H1 (cell line): ENCODE data around the gene DBR1. TPM values are rescaled to one million over a fixed set of nuclear protein-coding genes. Genes with fewer than 3 reads are reported as not detected.

Experiments used
- CTCF ChIA-PET: fragments of 300-600 bp; sonication (Branson Sonifier 250); formaldehyde crosslinking; loops from one replicate; lab custom pipeline; 2021; ENCODE audit not compliant: partially characterized antibody; lab: Charles Lee
- POLR2A ChIA-PET: fragments of 300-600 bp; sonication (Branson Sonifier 250); formaldehyde crosslinking; loops from one replicate; lab custom pipeline; 2021; ENCODE audit warnings: inconsistent platforms; ENCODE audit not compliant: partially characterized antibody; lab: Charles Lee
- DNase-seq, 2 experiments: peaks; one replicate each; pipeline versions ENCODE4 v3.0.0 to v3.0.0-alpha.2; 2010 to 2022; ENCODE audit warnings: low spot score in 2 of 2, low read depth in 1 of 2, mixed read lengths in 1 of 2
- FAIRE-seq: peaks from 2 replicates; lab custom pipeline; 2011; peaks lifted over from hg19 to GRCh38; lab: Jason Lieb, UNC
- H2AFZ ChIP-seq: 2 replicates; pipeline ENCODE4 v1.8.1; 2012; ENCODE audit warnings: low read length, inconsistent platforms
- H2AK5ac ChIP-seq: 2 replicates; pipeline ENCODE4 v1.6.1; 2013; ENCODE audit warnings: low read depth, low read length
- H2BK120ac ChIP-seq: replicated peaks from 2 replicates; pipeline ENCODE3; 2013; ENCODE audit warnings: low read depth, low read length, inconsistent platforms
- H2BK12ac ChIP-seq: 2 replicates; pipeline ENCODE4 v1.6.1; 2013; ENCODE audit warnings: low read depth, low read length
- H2BK15ac ChIP-seq: 2 replicates; pipeline ENCODE4 v1.6.1; 2013; ENCODE audit warnings: low read length
- H2BK20ac ChIP-seq: 2 replicates; pipeline ENCODE4 v1.6.1; 2013; ENCODE audit warnings: low read length
- H2BK5ac ChIP-seq: 2 replicates; pipeline ENCODE4 v1.6.1; 2013; ENCODE audit warnings: low read depth, low read length
- H3K14ac ChIP-seq: 2 replicates; pipeline ENCODE4 v1.6.1; 2013; ENCODE audit warnings: inconsistent platforms; ENCODE audit not compliant: insufficient read length
- H3K18ac ChIP-seq: 2 replicates; pipeline ENCODE4 v1.6.1; 2013; ENCODE audit warnings: low read length; ENCODE audit errors: extremely low read depth
- H3K23ac ChIP-seq: 2 replicates; pipeline ENCODE4 v1.6.1; 2013; ENCODE audit warnings: inconsistent platforms; ENCODE audit not compliant: insufficient read length
- H3K23me2 ChIP-seq: 2 replicates; pipeline ENCODE4 v1.6.1; 2013; ENCODE audit warnings: low read depth, low read length
- H3K27ac ChIP-seq: 2 replicates; pipeline ENCODE4 v1.6.1; 2011; ENCODE audit warnings: low read depth, low read length, inconsistent platforms
- H3K27me3 ChIP-seq, 4 experiments: replicated peaks in 1 of 4; 1 replicate in 1 of 4; 2 replicates in 3 of 4; pipeline versions ENCODE4 v1.6.1 to v1.8.1; 2011 to 2013; ENCODE audit warnings: low read length in 3 of 4, mild to moderate bottlenecking in 3 of 4, inconsistent platforms in 2 of 4, mixed read lengths in 2 of 4, moderate library complexity in 1 of 4; ENCODE audit not compliant: control insufficient read depth in 3 of 4, insufficient read depth in 3 of 4; ENCODE audit errors: extremely low read depth in 1 of 4
- H3K36me3 ChIP-seq, 4 experiments: 2 replicates each; pipeline versions ENCODE4 v1.6.1 to v1.8.1; 2011 to 2013; ENCODE audit warnings: mild to moderate bottlenecking in 4 of 4, low read length in 3 of 4, moderate library complexity in 2 of 4, control low read depth in 1 of 4, inconsistent platforms in 1 of 4; ENCODE audit not compliant: insufficient read depth in 4 of 4, control insufficient read depth in 2 of 4
- H3K4ac ChIP-seq: replicated peaks from 2 replicates; pipeline ENCODE3; 2013; ENCODE audit warnings: low read length, low read depth, mixed read lengths, inconsistent platforms; ENCODE audit not compliant: insufficient read length
- H3K4me1 ChIP-seq, 4 experiments: replicated peaks in 1 of 4; 1 replicate in 1 of 4; 2 replicates in 3 of 4; pipeline versions ENCODE4 v1.6.1 to v1.8.1; 2011 to 2013; ENCODE audit warnings: low read length in 3 of 4, inconsistent platforms in 2 of 4, mixed read lengths in 1 of 4; ENCODE audit not compliant: insufficient read depth in 4 of 4, control insufficient read depth in 3 of 4
- H3K4me2 ChIP-seq, 2 experiments: 2 replicates each; pipeline versions ENCODE4 v1.6.1 to v1.8.1; 2011 to 2013; ENCODE audit warnings: low read depth in 2 of 2, low read length in 2 of 2, control low read depth in 1 of 2, inconsistent platforms in 1 of 2, mild to moderate bottlenecking in 1 of 2; ENCODE audit not compliant: insufficient read depth in 1 of 2
- H3K4me3 ChIP-seq, 4 experiments: fragments of 200-600, 300-600 bp in 1 of 4; sonication (generic), shearing (Covaris generic), sonication (Bioruptor Twin) in 1 of 4; 2 replicates each; pipeline versions ENCODE4 v1.5.1 to v1.8.1; 2011 to 2016; ENCODE audit warnings: low read length in 4 of 4, low read depth in 3 of 4, control low read depth in 2 of 4, inconsistent platforms in 2 of 4, mild to moderate bottlenecking in 2 of 4, mixed read lengths in 1 of 4, moderate library complexity in 1 of 4; ENCODE audit not compliant: insufficient read depth in 2 of 4; ENCODE audit errors: extremely low read depth in 1 of 4
- H3K56ac ChIP-seq: replicated peaks from 2 replicates; pipeline ENCODE3; 2013; ENCODE audit warnings: low read depth, mild to moderate bottlenecking, mixed read lengths, low read length, inconsistent platforms; ENCODE audit not compliant: insufficient read length
- H3K79me1 ChIP-seq: 2 replicates; pipeline ENCODE4 v1.6.1; 2013; ENCODE audit warnings: low read depth, low read length, control low read depth
- H3K79me2 ChIP-seq, 2 experiments: 2 replicates each; pipeline versions ENCODE4 v1.6.1 to v1.8.1; 2012 to 2013; ENCODE audit warnings: low read length in 2 of 2, mild to moderate bottlenecking in 2 of 2, inconsistent platforms in 1 of 2; ENCODE audit not compliant: insufficient read depth in 2 of 2, control insufficient read depth in 1 of 2
- H3K9ac ChIP-seq, 4 experiments: replicated peaks in 1 of 4; 1 replicate in 1 of 4; 2 replicates in 3 of 4; pipeline versions ENCODE4 v1.6.1 to v1.8.1; 2011 to 2013; ENCODE audit warnings: low read depth in 3 of 4, low read length in 3 of 4, control low read depth in 2 of 4, mild to moderate bottlenecking in 2 of 4, moderate library complexity in 2 of 4, inconsistent platforms in 1 of 4; ENCODE audit errors: extremely low read depth in 1 of 4
- H3K9me3 ChIP-seq, 2 experiments: 2 replicates each; pipeline versions ENCODE4 v1.6.1 to v1.8.1; 2012 to 2013; ENCODE audit warnings: mild to moderate bottlenecking in 2 of 2, moderate library complexity in 2 of 2, control low read depth in 1 of 2, inconsistent platforms in 1 of 2, low read depth in 1 of 2, low read length in 1 of 2, mixed read lengths in 1 of 2; ENCODE audit not compliant: insufficient read depth in 2 of 2
- H4K20me1 ChIP-seq, 2 experiments: replicated peaks in 1 of 2; 2 replicates each; pipeline versions ENCODE3 to v1.8.1; 2011 to 2013; ENCODE audit warnings: inconsistent platforms in 2 of 2, low read length in 2 of 2, mild to moderate bottlenecking in 1 of 2; ENCODE audit not compliant: insufficient read depth in 2 of 2, control insufficient read depth in 1 of 2
- H4K5ac ChIP-seq: 2 replicates; pipeline ENCODE4 v1.6.1; 2013; ENCODE audit warnings: low read length, low read depth, mixed read lengths, inconsistent platforms; ENCODE audit not compliant: insufficient read length
- H4K8ac ChIP-seq: 2 replicates; pipeline ENCODE4 v1.8.0; 2013; ENCODE audit warnings: mild to moderate bottlenecking, moderate library complexity, low read length, inconsistent platforms; ENCODE audit not compliant: insufficient read depth; ENCODE audit errors: extremely low read depth
- H4K91ac ChIP-seq: replicated peaks from 2 replicates; pipeline ENCODE3; 2013; ENCODE audit warnings: low read length, mixed read lengths, inconsistent platforms; ENCODE audit not compliant: insufficient read length
- CTBP2 ChIP-seq: IDR thresholded peaks from 2 replicates; pipeline ENCODE4 v1.7.0; 2011; ENCODE audit warnings: borderline replicate concordance, mild to moderate bottlenecking, moderate library complexity, mixed read lengths, low read length; ENCODE audit not compliant: insufficient read depth, insufficient read length
- SAP30 ChIP-seq: fragments of 300-600 bp; sonication (generic); IDR thresholded peaks from 2 replicates; pipeline ENCODE4 v1.7.1; 2012; ENCODE audit warnings: low read length, moderate library complexity, mild to moderate bottlenecking, inconsistent platforms; ENCODE audit not compliant: insufficient read depth, insufficient replicate concordance
- SIN3A ChIP-seq, 2 experiments: IDR thresholded peaks in 1 of 2; conservative IDR thresholded peaks in 1 of 2; 2 replicates each; pipeline ENCODE4 v1.6.1; 2011 to 2012; ENCODE audit warnings: low read length in 2 of 2, improper control_type of control experiment in 1 of 2, low read depth in 1 of 2, mild to moderate bottlenecking in 1 of 2
- WGBS, 2 experiments: shearing (Covaris generic) in 1 of 2; methylation state at CpG; one replicate each; pipeline versions ENCODE4 v1.1.6 to v1.1.7; 2013 to 2015; ENCODE audit warnings: low lambda C conversion rate in 2 of 2, mixed read lengths in 2 of 2, inconsistent platforms in 1 of 2, low coverage in 1 of 2, missing lambda C conversion rate in 1 of 2; ENCODE audit not compliant: insufficient replicate concordance in 2 of 2, insufficient coverage in 1 of 2, insufficient read length in 1 of 2; ENCODE audit errors: extremely low coverage in 1 of 2, missing lambda C conversion rate in 1 of 2; 5-methylcytosine and 5-hydroxymethylcytosine counted together
- polyA plus RNA-seq, 7 experiments: library from polyadenylated mRNA; depleted of rRNA in 3 of 7; stranded (reverse) in 5 of 7; unstranded in 2 of 7; fragments of >200 nt in 5 of 7; fragments of 200-250 nt in 2 of 7; gene quantifications; 1 replicate in 5 of 7; 2 replicates in 1 of 7; 4 replicates in 1 of 7; pipeline versions ENCODE4 v1.2.1 to v1.2.3, GENCODE V29; 2011 to 2013; ENCODE audit warnings: missing spikeins in 2 of 7, mixed read lengths in 2 of 7
- total RNA-seq: library from RNA; stranded (reverse); fragmentation: NEBNext Ultra II Directional; extraction: Animal tissue kit (Norgen Biotek cat#: 25700); gene quantifications from 2 replicates; pipeline ENCODE4 v1.2.1, GENCODE V29; 2021
- TF ChIP-seq, protein P1 (sequence below): IDR thresholded peaks from 2 replicates; pipeline ENCODE4 v1.6.1; 2011; ENCODE audit warnings: low read length, improper control_type of control experiment

The DBR1 gene
- total and polyA plus RNA-seq, 2 of the 8 experiments (the other 6 are each of a cell fraction or from before 2014, with no cell fraction given): 10.1 to 18.3 TPM

DNA sequence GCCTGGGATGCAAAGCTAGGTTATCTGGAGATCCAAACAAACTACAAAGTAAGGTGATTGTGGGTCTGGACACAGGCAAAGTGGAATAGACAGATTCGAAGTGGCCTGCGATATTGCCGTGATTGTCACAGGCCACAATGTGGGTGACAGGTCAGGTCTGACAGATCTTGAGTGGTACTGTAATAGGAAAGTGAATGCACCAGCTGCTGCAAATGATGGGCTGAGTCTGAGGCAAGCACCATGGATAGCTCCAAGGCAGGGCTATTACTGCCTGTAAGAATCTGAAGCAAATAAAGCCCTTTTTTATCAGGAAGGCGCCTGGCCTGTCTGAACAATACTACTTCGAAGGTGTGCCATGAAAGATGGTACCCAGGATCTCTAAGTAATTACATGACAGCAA is 22.3 kb upstream of the DBR1 start:
- FAIRE-seq: no peak
- no peak overlapping the region for H4K5ac ChIP-seq
- CTCF ChIA-PET: interaction anchor here (0.6 to 1.1 kb wide), 4 partner anchors 11 to 783 kb away, joined by 3 read pairs; no protein-coding TSS in a partner anchor

More for the DNA sequence above, 22.3 kb upstream of the DBR1 start:
- Histone ChIP-seq H3K79me2 (peaks cover 0 to 90% of the 10 kb centered on the region in 2 experiments; a peak in 3 of 4 replicates), H4K91ac (no peak overlapping the region), H2BK5ac (no peak overlapping the region), H2BK15ac (no peak overlapping the region), H3K18ac (no peak overlapping the region), H3K27ac (no peak overlapping the region), H3K9ac (no peak overlapping the region), H3K79me1 (0 out of 2 replicates have a peak, but pooled peaks cover 4% of the 10 kb centered on the region), H3K4ac (no peak overlapping the region), H3K14ac (no peak overlapping the region), H2BK12ac (no peak overlapping the region), H3K27me3 (no peaks in the 10 kb centered on the region), H4K20me1 (peaks cover 14% of the 10 kb centered on the region in 2 experiments), H3K36me3 (no peaks in the 10 kb centered on the region; a peak in 1 of 8 replicates), H3K9me3 (no peaks in the 10 kb centered on the region), H3K4me1 (no peaks in the 10 kb centered on the region), H2AFZ (no peak overlapping the region), H3K23me2 (no peaks in the 10 kb centered on the region), H2BK120ac (no peak overlapping the region), H3K4me2 (no peak overlapping the region), H2AK5ac (no peak overlapping the region), H3K23ac (no peak overlapping the region), H4K8ac (no peak overlapping the region), H3K4me3 (no peak overlapping the region), H2BK20ac (no peak overlapping the region), H3K56ac (no peak overlapping the region)
- 90% methylated on average over 5 of the region's 5 CpGs; no CpG with 5 or more reads in 1 of the 2 experiments for WGBS, 2 experiments
- no peak for TF ChIP-seq CTBP2
- TF ChIP-seq SAP30: peak; percentile 65
- TF ChIP-seq SIN3A (conservative IDR thresholded peaks at IDR 0.05 in 1 of 2, IDR thresholded peaks at IDR 0.05 in 1 of 2; ENCODE audit: low read depth in 1 of 2, low read length in 2 of 2): peak; percentile 90 to 93
- TF ChIP-seq, protein P1, sequence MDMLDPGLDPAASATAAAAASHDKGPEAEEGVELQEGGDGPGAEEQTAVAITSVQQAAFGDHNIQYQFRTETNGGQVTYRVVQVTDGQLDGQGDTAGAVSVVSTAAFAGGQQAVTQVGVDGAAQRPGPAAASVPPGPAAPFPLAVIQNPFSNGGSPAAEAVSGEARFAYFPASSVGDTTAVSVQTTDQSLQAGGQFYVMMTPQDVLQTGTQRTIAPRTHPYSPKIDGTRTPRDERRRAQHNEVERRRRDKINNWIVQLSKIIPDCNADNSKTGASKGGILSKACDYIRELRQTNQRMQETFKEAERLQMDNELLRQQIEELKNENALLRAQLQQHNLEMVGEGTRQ: no peak
- no peak for DNase-seq
- POLR2A ChIA-PET: interaction anchor here (0.6 to 2.2 kb wide), 4 partner anchors 10 to 154 kb away, joined by 3 to 26 read pairs (median 4); partner anchors contain the start of gene ARMC8
